GM21723 (cell line): ENCODE measurements around the gene LNP1.
A peak's percentile ranks its signal among the peaks of the same experiment; 100 is the strongest.
"Not testable (repeated sequence)": the region's sequence is repeated elsewhere in the genome, so short reads cannot be mapped to it uniquely, and the experiment has no call there.

Source experiments
- ATAC-seq: cut with Tn5 transposase; IDR thresholded peaks from one replicate; pipeline ENCODE4 v1.9.1; 2021; ENCODE audit warnings: mild to moderate bottlenecking, moderate library complexity; ENCODE audit not compliant: unreplicated experiment

LNP1 gene

GRCh38 chr3:100400780-100401673, at the start of gene LNP1, which contains the start of gene TOMM70:
Gene LNP1, plus strand, starts transcription at chr3:100401539. Its CDS starts 28,191 bp downstream, at chr3:100429730.
Gene TOMM70, minus strand, starts transcription at chr3:100401089. Its CDS starts 140 bp downstream, at chr3:100400949.
- ATAC-seq = peak; percentile 91

GRCh38 chr3:100351770-100352169, 49.6 kb upstream of the LNP1 start:
- ATAC-seq = not testable (repeated sequence)

GRCh38 chr3:100352296-100353231, 48.8 kb upstream of the LNP1 start:
- ATAC-seq = no peak

GRCh38 chr3:100354850-100355249, 46.5 kb upstream of the LNP1 start:
- ATAC-seq = no peak

GRCh38 chr3:100358413-100358812, 42.9 kb upstream of the LNP1 start:
- no peak for ATAC-seq

- no peak for ATAC-seq
Measured at GRCh38 chr3:100359035-100359434, 42.3 kb upstream of the LNP1 start.

- no peak for ATAC-seq
Measured at GRCh38 chr3:100360757-100361496, 40.4 kb upstream of the LNP1 start.

GRCh38 chr3:100361897-100362296, 39.4 kb upstream of the LNP1 start:
- no peak for ATAC-seq

GRCh38 chr3:100364421-100364820, 36.9 kb upstream of the LNP1 start:
- ATAC-seq = no peak

GRCh38 chr3:100366424-100366823, 34.9 kb upstream of the LNP1 start:
- no peak for ATAC-seq

- ATAC-seq = no peak
Measured at GRCh38 chr3:100368441-100368840, 32.9 kb upstream of the LNP1 start.

- ATAC-seq = no peak
Measured at GRCh38 chr3:100370756-100371155, 30.6 kb upstream of the LNP1 start.

GRCh38 chr3:100374521-100374920, 26.8 kb upstream of the LNP1 start:
- no peak for ATAC-seq

- ATAC-seq = no peak
Measured at GRCh38 chr3:100376301-100376700, 25.0 kb upstream of the LNP1 start.

GRCh38 chr3:100384733-100385525, 16.4 kb upstream of the LNP1 start:
- ATAC-seq = no peak

GRCh38 chr3:100386437-100387074, 14.8 kb upstream of the LNP1 start:
- no peak for ATAC-seq

GRCh38 chr3:100389025-100389424, 12.3 kb upstream of the LNP1 start:
- no peak for ATAC-seq

GRCh38 chr3:100395679-100396431, 5.5 kb upstream of the LNP1 start:
- ATAC-seq = no peak

GRCh38 chr3:100396967-100397366, 4.4 kb upstream of the LNP1 start:
- no peak for ATAC-seq
